GM18499 (cell line): ENCODE data around the gene CFAP54.

Experiments used
- ATAC-seq: cut with Tn5 transposase; IDR thresholded peaks from one replicate; pipeline ENCODE4 v1.9.1; 2021; ENCODE audit warnings: moderate number of reproducible peaks; ENCODE audit not compliant: insufficient read depth, unreplicated experiment

Gene CFAP54

DNA sequence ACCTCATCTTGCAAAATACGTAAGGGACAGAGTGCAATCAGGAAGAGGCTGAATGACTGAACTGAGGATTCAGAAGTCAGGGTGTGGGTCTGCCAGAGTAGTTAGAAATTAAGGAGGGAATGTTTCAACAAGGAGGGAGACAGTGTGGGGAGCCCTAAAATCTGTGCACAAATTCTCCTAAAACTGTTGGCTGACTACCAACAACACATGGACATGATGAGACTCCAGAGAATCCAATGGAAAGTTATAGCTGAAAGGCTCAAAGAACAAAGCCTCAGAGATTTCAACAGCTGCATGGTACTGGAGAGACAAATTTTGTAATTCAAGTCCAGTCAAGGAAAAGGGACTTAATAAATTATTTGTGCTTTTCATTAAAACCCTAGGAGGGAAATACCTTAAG lies 381.6 kb downstream of the CFAP54 start:
- no peak for ATAC-seq

DNA sequence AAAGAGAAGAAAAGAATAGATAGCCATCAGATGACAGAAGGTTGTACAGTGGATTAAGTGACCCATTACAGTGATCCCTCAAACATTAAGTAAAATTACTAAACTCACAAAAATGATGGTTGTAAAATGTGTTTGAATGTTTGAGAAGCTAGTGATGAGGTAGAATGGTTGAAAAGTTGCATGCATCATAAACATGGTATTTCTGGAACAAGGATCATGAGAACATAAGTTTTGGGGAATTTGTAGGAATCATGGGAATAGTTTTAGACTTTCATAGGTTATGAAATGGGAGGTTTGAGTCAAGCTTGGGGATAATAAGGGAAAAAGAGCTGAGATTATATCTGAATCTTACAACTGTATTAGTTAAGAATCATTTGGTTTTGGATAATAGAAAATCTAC lies 383.6 kb downstream of the CFAP54 start:
- ATAC-seq: no peak

DNA sequence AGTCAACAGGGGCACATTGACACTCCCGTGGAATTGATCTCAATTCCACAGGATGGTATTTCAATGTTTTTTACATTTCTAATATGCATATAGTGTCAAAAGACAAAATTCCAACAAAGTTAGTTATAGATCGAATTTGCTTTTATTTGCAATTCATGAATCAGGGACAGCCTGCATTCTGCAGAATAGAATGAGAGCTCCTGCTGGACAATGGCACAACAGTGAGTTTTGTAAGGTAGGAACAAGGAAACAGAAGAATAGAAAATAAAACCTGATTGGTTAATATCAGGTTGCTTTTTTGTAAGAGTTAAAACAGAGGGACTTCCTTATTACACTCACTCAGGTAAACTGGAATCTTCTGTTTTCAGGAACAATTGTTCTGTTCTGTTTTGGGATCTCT lies 384.8 kb downstream of the CFAP54 start:
- no peak for ATAC-seq

DNA sequence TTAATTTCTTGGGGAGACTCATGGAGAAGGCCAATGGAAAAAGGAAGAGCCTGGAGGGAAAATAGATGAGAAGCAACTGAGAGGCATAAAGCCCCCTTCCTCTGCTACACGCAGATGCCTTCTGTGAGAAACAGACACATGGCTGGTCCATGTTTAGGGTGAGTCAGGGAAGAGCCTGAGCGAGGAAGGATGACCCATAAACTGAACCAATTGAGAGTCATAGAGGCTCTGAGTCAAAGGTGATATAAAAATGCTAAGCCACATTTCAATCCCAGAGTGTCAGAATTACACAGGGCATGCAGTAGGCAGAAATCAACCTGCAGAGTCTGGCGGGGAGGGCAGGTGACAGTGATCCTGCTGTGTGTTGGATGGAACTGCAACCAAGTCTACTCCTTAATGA lies 387.6 kb downstream of the CFAP54 start:
- no peak for ATAC-seq

DNA sequence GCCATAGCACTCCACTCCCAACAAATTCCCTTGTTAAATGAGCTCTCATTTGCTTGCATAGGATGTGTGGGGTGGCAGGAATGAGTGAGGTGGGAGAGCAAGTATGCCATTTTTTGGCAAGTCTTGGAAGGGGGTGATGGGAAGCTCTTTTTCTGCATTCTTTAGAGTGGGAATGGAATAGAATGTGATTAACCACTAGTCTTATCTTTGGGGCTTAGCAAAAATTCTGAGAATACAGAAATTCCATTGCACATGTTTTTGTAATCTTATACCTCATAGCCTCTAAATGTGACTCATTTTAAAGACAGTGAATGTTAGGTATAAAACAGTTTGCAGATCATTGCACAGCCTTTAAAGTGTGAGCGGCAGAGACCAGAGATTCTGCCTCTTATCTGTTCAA lies 389.3 kb downstream of the CFAP54 start:
- no peak for ATAC-seq

DNA sequence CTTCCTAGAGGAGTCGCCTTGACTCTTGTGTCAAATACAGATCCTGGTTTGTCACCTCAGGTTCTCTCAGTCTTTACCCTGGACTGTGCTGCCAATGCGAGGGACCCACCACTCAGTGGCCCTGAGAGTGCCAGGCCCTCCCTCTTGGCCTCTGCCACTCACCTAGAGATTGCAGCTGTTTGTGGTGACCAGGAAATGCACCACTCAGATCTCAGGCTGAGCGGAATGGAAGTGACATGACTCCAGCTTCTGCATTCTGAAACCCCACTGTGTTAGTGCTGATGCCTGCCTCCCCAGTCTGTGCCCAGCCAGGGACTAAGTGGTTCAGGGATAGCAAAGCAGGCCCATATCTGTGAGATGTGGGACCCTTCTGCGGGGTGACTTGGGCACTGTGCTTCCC lies 389.9 kb downstream of the CFAP54 start:
- no peak for ATAC-seq

DNA sequence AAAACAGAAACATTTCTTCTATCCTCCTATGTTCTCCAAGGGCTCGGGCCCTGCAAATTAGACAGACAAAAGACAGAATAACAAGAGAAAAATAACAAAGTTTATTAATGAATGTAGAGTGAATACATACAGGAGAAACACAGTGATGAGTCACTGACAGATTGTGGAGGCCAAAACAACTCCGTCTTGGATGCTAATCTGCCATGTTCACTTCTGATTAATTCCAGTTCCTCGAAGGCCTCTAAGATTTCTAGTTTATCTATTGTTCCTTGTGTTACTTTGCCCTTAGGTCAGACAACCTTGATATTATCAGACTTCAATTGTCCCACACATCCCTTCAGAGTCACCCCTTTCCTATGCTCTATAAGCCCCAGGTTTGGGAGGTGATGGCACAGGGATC lies 390.8 kb downstream of the CFAP54 start:
- ATAC-seq: no peak

DNA sequence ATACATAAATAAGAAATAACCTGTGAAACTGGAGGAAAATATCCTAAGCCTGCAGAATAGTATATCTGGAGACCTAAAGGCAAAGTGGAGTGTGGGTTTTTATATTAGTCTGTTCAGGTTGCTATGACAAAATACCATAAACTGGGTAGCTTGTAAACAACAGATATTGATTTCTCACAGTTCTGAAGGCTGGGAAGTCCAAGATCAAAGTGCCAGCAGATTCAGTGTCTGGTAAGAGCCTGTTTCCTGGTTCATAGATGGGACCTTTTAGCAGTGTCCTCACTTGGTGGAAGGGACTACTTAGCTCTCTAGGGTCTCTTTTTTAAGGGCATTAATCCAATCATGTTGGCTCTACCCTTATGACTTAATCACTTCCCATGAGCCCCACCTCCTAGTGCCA lies 392.2 kb downstream of the CFAP54 start:
- no peak for ATAC-seq

DNA sequence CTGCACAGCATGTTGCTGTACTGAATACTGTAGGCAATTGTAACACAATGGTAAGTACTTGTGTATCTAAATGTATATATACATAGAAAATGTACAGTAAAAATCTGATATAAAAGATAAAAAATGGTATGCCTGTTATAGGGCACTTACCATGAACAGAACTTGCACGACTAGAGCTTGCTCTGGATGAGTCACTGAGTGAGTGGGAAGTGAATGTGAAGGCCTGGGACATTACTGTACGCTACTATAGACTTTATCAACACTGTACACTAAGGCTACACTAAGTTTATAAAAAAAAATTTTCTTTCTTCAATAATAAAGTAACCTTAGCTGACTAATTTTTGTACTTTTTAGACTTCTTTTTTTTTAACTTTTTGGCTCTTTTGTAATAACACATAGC lies 393.5 kb downstream of the CFAP54 start:
- no peak for ATAC-seq

DNA sequence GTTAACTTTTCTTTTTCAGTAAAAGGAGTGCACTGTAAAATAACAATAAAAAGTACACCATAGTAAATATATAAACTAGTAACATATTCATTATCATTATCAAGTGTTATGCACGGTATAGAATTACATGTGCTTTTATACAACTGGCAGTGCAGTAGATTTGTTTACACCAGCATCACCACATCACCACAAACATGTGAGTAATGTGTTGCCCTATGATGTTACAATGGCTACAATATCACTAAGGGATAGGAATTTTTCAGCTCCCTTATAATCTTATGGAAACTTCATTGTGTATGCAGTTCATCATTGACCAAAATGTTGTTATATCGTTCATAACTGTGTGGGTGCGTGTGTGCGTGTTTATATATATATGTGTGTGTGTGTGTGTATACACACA lies 394.2 kb downstream of the CFAP54 start:
- no peak for ATAC-seq

DNA sequence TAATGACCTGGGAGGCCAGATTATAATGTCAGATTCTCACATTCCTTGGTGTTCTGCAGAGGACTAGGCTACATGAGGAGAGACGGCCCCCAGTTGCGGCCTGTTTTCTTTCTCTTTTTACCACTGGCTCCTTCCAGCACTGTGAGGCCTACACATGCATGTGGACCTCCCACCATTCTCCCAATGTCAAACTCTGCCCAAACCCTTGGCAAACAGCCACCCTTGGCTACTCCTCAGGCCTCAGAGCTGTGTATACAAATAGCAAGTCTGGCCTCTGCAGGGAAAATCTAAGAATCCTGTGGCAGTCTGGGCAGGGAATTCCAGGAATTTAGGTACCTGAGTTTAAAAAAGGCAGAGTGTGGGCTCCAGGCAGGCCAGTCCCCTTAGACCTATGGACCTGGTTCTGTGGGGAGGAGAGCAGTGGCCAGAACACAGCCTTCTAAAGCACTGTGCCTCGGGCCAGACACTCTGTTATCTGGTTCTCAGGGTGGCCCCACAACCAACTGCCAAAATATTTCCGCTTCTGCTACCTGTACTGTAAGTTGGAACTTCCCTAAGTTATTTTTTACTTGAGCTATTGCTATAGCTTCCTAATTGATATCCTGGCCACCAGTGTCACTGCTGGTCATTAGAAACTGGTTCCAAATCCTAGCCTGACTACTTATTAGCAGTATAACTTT lies 397.8 kb downstream of the CFAP54 start:
- ATAC-seq: no peak

DNA sequence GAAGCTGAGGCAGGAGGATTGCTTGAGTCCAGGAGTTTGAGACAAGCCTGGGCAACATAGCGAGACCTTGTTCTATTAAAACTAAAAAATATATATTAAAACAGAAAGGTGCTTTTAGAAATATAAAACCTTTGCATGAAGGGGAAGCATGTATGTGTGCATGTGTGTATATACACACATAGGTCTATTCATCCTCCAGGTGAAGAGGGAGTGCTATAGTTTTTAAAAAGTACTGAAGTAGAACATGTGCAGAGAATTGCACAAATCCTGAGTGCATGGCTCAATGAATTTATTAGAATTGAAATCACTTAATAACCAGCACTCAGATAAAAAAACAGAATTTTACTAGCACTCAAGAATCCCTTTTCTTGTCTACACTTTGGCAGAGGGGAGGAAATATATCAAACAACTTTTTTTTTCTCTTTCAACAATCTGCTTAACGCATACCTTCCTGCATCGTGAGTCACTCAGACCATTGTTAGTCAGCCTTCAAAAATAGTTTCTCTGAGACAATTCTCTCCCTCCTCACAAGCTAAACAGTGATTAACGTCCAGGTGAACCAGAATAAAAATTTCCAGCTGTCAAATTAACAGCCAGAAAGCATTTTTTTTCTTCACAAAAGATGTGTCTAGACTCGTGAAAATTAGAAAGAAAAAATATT lies 400.0 kb downstream of the CFAP54 start:
- no peak for ATAC-seq

DNA sequence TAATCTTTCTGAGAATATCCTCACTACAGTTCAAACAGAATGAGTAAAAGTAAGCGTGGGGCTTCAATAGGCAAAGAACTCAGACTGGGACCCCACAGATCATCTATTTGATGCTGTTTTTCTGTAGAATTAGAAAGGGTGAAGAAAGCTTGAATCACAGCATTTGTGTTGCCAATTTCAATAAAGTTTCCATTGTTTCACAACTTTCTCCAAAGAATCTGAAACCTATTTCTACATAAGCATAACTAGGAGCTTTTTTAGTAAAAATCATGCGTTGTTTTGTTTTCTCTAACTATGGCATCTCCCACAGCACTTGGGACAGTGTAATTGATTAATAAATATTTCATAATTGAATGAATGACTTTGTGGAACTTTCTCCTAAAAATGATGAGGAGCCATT lies 401.0 kb downstream of the CFAP54 start:
- no peak for ATAC-seq

DNA sequence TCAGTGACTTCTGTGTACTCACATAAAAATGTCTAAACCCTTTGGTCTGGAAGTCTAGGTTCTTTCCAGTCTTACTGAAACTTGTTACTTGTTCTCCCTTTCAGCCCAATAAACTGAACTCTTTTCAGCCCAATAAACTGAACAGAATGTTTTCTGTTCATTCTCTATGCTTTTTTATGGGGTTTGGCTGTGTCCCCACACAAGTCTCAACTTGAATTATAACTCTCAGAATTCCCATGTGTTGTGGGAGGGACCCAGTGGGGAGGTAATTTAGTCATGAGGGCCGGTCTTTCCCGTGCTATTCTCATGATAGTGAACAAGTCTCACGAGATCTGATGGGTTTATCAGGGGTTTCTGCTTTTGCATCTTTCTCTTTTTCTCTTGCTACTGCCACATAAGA lies 402.7 kb downstream of the CFAP54 start:
- ATAC-seq: no peak

DNA sequence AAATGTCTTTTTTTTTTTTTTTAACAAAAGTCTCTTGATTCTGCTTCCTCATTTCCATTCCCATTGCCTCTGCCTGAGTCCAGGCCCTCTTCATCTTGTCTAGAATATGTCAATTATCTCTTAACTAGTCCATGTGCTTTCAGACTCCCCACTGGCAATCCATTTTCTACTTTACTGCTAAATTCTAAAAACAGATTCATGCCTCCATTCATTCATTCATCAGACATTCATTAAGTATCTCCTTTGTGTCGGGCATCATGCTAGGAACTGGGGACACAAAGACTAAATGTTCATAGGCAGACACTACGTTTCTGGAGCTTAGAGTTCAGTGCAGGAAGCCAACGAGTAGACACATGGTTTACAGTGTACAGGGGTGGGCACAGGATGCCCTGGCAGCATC lies 408.0 kb downstream of the CFAP54 start:
- ATAC-seq: no peak

DNA sequence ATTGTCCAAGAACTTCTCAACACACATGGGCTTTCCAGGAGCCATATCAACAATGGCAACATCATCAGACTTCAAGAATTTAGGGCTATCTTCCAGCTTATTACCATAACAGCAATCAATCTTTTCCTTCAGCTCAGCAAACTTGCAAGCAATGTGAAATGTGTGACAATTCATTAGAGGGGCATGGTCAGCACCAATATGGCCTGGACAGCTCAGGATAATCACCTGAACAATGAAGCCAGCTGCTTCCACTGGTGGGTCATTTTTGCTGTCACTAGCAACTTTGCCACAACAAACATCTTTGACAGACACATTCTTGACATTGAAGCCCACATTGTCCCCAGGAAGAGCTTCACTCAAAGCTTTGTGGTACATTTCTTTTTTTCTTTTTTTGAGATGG lies 411.8 kb downstream of the CFAP54 start:
- ATAC-seq: no peak

DNA sequence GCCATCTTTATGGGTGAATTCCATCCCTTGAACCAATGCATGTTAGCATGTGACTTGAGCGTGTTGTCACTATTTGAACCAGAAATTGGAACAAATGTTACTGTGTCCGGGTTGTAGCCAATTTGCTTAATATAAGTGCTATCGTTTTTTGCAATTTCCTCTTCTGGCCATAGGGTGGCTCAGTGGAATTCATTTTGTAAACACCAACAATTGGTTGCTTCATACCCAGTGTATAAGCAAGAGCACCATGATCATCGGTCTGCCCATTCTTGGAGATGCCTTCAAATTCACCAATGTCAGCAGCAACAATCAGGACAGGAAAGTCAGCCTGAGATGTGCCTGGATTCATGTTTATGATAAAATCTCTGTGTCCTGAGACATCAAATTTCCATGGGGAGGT lies 412.7 kb downstream of the CFAP54 start:
- no peak for ATAC-seq

DNA sequence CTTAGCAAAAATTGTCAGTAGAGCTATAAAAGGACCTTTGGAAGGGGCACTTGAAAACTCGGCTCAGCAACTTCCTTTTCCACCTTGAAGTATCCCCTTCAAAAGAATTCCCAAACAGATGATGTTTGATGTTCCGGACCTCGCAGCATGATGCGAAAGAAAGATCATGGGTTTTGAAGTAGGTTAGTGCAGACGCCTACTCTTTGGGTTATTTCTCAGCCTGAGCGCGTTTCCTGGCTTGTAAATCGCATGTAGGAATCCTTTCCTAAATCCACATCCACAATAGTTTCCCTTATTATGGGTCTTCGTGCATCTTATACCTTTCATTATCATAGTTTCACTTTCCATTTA lies 417.1 kb downstream of the CFAP54 start:
- no peak for ATAC-seq

DNA sequence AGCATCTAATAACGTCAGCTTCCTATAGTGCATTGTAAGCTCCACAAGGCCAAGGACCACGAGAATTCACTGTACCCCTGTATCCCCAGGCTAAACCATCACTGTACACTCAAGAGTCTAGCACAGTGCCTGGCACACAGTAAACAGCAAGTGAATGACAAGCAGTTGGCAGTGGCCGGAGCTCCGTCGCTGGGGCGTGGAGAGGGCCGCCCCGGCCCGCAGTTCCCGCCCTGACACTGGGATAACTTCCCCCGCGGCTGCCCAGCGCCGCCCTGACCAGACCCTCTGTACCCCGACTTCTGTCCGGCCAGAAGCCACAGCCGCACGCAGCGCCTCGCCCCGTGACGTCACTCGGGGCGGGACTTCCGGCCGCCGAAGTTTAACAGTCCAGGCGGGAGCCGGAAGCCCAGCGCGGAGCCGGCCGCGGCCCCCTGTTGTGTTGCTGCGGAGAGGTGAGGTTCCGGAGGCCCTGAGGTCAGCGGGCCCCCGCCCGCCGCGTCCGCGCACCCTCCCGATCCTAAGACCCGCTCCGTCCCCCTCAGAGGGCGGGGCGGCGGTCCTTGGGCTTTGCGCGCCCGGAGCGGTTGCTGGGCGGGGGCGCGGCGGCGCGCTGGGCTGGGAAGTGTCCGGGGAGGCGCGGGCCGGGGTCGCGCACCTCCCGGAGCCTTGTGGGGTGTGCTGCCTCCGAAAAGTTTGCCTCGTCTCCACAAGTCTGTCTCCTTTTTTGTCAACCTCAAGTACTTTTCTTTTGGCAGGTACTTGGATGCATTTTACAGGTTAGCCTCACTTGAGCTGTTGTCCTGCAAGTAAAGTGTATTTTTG lies 417.7 kb downstream of the CFAP54 start, which contains the start of gene NEDD1:
TSS of gene NEDD1 (plus strand) at position 409 of the 822 bp plus-strand sequence. CDS start 2,503 bp downstream, outside the sequence.
- ATAC-seq: peak; percentile 69

DNA sequence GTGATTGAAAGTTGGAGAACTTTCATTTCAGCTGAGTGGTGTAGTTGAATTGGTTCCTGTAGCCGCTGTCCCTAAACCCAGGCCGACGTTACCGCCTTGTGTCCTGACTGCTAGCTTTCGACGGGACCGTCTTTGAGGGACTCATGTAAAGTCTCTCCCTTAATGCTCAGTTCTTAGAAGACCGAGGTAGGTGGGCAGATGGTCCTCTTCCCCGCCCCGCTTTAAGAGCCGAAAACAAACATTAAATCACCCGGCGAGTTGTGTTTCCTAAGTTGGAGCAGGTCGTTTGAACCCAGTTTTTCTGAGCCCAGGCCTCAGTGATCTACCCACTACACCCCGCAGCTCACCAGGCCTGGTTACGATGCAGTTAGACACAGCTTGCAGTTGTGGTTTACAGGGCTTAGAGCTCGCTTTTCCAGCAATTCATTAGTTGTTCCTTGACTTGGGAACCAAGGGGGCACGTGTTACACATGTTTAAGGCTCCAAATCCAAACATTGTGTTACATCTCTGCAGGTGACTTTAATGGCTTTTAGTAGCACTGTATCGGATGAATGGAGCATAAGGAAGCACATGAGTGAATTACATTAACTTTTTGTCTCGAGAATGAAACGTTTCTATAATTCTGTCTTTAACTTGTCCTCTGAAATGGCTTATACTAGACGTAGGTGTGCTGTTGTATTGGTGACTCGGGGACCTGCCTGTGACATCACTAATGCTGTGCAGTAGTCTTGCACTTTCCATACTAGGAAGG lies 418.5 kb downstream of the CFAP54 start:
- peak; percentile 11 for ATAC-seq

DNA sequence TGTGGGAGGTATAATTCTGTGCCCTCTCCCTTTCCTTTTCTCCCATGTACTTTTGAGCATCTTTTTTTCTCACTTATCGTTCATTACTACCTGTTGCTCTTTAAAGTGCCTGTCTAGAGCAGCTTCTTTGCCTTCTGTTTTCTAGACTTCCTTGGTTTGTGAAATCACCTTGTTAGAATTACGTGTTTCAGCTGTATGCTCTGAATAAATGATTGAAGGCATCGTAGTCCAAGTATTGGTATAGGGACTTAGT lies 419.0 kb downstream of the CFAP54 start:
- ATAC-seq: no peak
